Stimulated activated CD8-positive, alpha-beta memory T cell treated with anti-CD3 and anti-CD28 coated beads, Interleukin-4, amount 100 ng/mL, for 24 hours (primary cell): ENCODE data around the gene SUMO3.

ENCODE experiments used
- DNase-seq: peaks from one replicate; pipeline ENCODE4 v3.0.0-alpha.2; 2020; ENCODE audit warnings: low read depth

Gene SUMO3

GRCh38 chr21:44778499-44778911 is 39.4 kb downstream of the SUMO3 start:
- no peak for DNase-seq

- no peak for DNase-seq
Observed at GRCh38 chr21:44778094-44778493, 39.8 kb downstream of the SUMO3 start.

- no peak for DNase-seq
Observed at GRCh38 chr21:44774972-44775371, 42.9 kb downstream of the SUMO3 start.

- no peak for DNase-seq
Observed at GRCh38 chr21:44773291-44773932, 44.5 kb downstream of the SUMO3 start.

GRCh38 chr21:44771896-44772525 is 45.9 kb downstream of the SUMO3 start:
- DNase-seq = no peak

- no peak for DNase-seq
Observed at GRCh38 chr21:44767834-44768831, 49.7 kb downstream of the SUMO3 start.

- DNase-seq = no peak
Observed at GRCh38 chr21:44766818-44767354, 51.0 kb downstream of the SUMO3 start.

GRCh38 chr21:44766014-44766817 is 51.6 kb downstream of the SUMO3 start:
- DNase-seq = no peak

- no peak for DNase-seq
Observed at GRCh38 chr21:44765231-44766013, 52.4 kb downstream of the SUMO3 start.

GRCh38 chr21:44764319-44765230 is 53.3 kb downstream of the SUMO3 start:
- no peak for DNase-seq

GRCh38 chr21:44763451-44764318 is 54.2 kb downstream of the SUMO3 start:
- no peak for DNase-seq

GRCh38 chr21:44763050-44763378 is 54.8 kb downstream of the SUMO3 start:
- DNase-seq = no peak

- no peak for DNase-seq
Observed at GRCh38 chr21:44762221-44763049, 55.4 kb downstream of the SUMO3 start.

GRCh38 chr21:44761747-44762208 is 56.1 kb downstream of the SUMO3 start:
- no peak for DNase-seq

GRCh38 chr21:44761011-44761729 is 56.7 kb downstream of the SUMO3 start:
- DNase-seq = no peak

GRCh38 chr21:44760376-44760775 is 57.5 kb downstream of the SUMO3 start:
- DNase-seq = no peak

- DNase-seq = no peak
Observed at GRCh38 chr21:44759628-44760285, 58.1 kb downstream of the SUMO3 start.
